Measurements from ENCODE around the gene RAD51. TPM values are rescaled to one million over a fixed set of nuclear protein-coding genes. Genes with fewer than 3 reads are reported as not detected.

The RAD51 gene
- total and polyA plus RNA-seq, 9 donors, result 0.41 to 2.5 (median 0.73) TPM; not detected in 3

DNA sequence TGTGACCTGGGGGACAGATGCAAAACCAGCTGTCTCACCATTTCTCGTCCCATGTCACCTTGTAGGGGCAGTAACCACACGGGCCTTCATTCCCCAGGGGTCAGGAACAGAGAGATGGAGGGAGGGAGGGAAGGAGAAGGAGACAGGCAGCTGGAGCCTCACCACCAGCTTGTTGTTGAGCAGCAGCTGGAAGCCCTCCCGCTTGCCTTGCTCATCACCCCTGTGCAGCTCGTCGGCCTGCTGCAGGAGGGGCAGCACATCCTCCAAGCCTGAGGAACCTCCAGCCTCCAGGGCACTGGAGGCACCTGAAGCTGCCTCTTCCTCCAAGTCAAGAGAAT, 49.8 kb downstream of the RAD51 start:
- DNase-seq, result no peak
- H3K4me3 ChIP-seq, result no peak overlapping the region
- H3K4me1 ChIP-seq (ENCODE audit: insufficient read depth), result no peaks in the 10 kb centered on the region
- H3K9me3 ChIP-seq, result no peaks in the 10 kb centered on the region
- H3K27me3 ChIP-seq, result no peaks in the 10 kb centered on the region
- H3K27ac ChIP-seq, result no peak overlapping the region
- TF ChIP-seq, protein P1, sequence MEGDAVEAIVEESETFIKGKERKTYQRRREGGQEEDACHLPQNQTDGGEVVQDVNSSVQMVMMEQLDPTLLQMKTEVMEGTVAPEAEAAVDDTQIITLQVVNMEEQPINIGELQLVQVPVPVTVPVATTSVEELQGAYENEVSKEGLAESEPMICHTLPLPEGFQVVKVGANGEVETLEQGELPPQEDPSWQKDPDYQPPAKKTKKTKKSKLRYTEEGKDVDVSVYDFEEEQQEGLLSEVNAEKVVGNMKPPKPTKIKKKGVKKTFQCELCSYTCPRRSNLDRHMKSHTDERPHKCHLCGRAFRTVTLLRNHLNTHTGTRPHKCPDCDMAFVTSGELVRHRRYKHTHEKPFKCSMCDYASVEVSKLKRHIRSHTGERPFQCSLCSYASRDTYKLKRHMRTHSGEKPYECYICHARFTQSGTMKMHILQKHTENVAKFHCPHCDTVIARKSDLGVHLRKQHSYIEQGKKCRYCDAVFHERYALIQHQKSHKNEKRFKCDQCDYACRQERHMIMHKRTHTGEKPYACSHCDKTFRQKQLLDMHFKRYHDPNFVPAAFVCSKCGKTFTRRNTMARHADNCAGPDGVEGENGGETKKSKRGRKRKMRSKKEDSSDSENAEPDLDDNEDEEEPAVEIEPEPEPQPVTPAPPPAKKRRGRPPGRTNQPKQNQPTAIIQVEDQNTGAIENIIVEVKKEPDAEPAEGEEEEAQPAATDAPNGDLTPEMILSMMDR (IDR thresholded peaks at IDR 0.05), result no peak
- TF ChIP-seq POLR2A (IDR thresholded peaks at IDR 0.05), result no peak
- TF ChIP-seq EP300 (IDR thresholded peaks at IDR 0.05), result no peak
- intact Hi-C loops (cut with DNase I), result no loop called here
- 47 to 55% (median 55%) methylated on average over 5 of the region's 5 CpGs for WGBS, 3 donors
- H3K36me3 ChIP-seq, result no peaks in the 10 kb centered on the region

DNA sequence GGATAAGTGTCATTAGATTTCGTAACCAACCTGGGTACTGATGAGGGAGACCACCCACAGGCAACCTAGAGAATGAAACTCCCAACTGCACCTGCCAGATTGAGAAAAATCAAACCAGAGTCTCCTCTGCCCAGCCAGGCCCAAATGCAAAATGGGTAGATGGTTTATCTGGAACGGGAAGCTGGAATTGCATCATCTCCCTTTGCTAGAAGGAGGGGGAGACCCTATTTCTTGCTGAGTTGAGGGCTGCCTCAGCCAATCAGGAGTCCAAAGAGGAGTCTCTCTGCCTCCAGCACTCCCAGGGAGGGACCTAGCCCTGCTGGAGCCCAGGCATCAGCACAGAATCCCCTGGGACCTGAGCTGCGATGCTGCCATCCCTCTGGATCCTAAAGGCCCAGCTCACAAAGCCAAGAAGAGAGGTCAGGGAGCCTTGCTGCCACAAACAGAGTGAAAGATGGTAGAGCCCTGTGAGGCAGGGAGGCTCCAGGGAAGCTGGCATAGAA, 52.0 kb downstream of the RAD51 start:
- Histone ChIP-seq H3K4me3 (no peak overlapping the region), H3K9me3 (no peaks in the 10 kb centered on the region), H3K36me3 (no peaks in the 10 kb centered on the region), H3K4me1 (ENCODE audit: insufficient read depth) (no peaks in the 10 kb centered on the region), H3K27me3 (no peaks in the 10 kb centered on the region), H3K27ac (no peak overlapping the region)
- WGBS, 3 donors, result 56 to 65% (median 60%) methylated on average over 3 of the region's 3 CpGs
- TF ChIP-seq, protein P1 (IDR thresholded peaks at IDR 0.05), result no peak
- TF ChIP-seq POLR2A (IDR thresholded peaks at IDR 0.05) (no peak), EP300 (IDR thresholded peaks at IDR 0.05) (no peak)
- DNase-seq, result no peak
- intact Hi-C loops (cut with DNase I), result no loop called here

DNA sequence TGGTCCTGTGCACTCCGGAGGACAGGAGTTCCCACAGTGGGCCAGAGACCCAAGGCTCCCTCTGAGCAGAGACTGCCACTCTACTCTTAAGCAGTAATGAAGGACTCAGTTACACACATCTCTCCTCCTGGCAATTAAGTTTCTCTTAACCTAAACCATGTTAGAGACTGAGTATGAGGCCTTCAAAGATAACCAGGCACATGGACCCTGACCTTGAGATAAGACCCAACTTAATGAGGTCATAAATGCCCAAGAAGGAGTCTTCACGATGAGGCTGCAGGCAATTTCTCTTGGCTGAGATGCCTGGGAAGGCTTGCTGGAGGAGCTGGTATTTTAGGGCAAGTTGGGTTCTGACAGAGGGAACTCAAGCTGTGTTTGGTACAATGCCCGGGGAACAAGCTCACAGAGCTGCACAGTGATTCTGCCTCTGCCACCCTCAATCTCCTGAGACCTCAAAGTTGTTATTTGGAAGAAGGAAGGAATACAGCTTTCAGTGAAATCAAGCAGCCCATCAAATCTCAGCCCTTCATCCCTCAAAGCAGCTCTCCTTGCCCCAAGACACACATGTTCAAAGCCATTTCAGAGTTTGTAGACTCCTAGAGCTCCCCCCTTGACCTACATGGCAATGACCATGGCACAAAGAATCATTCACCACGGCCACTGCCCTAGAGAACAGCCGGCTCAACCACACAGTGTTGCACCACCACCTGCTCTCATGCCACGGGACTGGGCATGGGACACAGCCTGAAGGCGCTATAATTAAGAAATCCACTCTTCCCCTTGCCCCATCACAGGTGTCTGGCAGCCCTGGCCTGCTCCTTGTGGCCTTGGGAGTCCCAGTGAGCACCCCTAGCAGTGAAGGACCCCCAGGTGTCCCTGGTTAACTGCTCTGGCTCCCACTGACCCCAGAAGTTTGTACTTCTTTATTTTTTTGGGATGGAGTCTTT, 53.0 kb downstream of the RAD51 start:
- H3K27me3 ChIP-seq, result no peaks in the 10 kb centered on the region
- H3K9me3 ChIP-seq, result no peaks in the 10 kb centered on the region
- intact Hi-C loops (cut with DNase I), result no loop called here
- DNase-seq, result no peak
- no peak overlapping the region for H3K4me3 ChIP-seq
- H3K27ac ChIP-seq, result no peak overlapping the region
- 70 to 74% (median 73%) methylated on average over 7 of the region's 7 CpGs for WGBS, 3 donors
- TF ChIP-seq EP300 (IDR thresholded peaks at IDR 0.05) (no peak), POLR2A (IDR thresholded peaks at IDR 0.05) (no peak)
- TF ChIP-seq, protein P1 (IDR thresholded peaks at IDR 0.05), result no peak
- H3K36me3 ChIP-seq, result no peaks in the 10 kb centered on the region
- no peaks in the 10 kb centered on the region for H3K4me1 ChIP-seq (ENCODE audit: insufficient read depth)

DNA sequence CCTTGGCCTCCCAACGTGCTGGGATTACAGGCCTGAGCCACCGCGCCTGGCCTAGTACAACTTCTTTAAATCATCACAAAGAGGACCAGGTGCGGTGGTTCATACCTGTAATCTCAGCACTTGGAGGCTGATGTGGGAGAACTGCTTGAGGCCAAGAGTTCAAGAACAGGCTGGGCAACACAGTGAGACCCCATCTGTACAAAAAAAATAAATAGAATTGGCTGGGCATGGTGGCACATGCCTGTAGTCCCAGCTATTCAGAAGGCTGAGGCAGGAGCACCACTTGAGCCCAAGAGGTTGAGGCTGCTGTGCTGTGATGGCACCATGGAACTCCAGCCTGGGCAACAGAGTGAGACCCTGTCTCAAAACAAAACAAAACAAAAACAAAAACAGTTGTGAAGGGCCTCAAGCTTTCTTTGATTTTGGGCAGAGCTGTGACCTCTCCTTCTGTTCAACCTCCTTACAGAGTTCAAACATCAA, 54.2 kb downstream of the RAD51 start:
- WGBS, 3 donors, result 94 to 95% (median 94%) methylated on average over 4 of the region's 4 CpGs
- H3K9me3 ChIP-seq, result no peaks in the 10 kb centered on the region
- H3K27ac ChIP-seq, result no peak overlapping the region
- no peaks in the 10 kb centered on the region for H3K27me3 ChIP-seq
- no peaks in the 10 kb centered on the region for H3K4me1 ChIP-seq (ENCODE audit: insufficient read depth)
- intact Hi-C loops (cut with DNase I), result no loop called here
- no peak for TF ChIP-seq EP300 (IDR thresholded peaks at IDR 0.05)
- TF ChIP-seq, protein P1 (IDR thresholded peaks at IDR 0.05), result no peak
- TF ChIP-seq POLR2A (IDR thresholded peaks at IDR 0.05), result no peak
- H3K36me3 ChIP-seq, result no peaks in the 10 kb centered on the region
- DNase-seq, result no peak
- H3K4me3 ChIP-seq, result no peak overlapping the region

Measured in ovary (tissue), 9 donors.